A549 (cell line): ENCODE results near the gene APPL1.

Experiments
- CEBPB ChIP-seq, 2 experiments: fragments of >200 bp in 1 of 2; sonication (Bioruptor Twin) in 1 of 2; formaldehyde crosslinking in 1 of 2; IDR thresholded peaks; 2 replicates each; pipeline ENCODE4 v1.6.1; 2012 to 2016
- JUN ChIP-seq, 2 experiments: fragments of >200 bp; sonication (Bioruptor Twin); formaldehyde crosslinking; IDR thresholded peaks; 2 replicates in 1 of 2; 3 replicates in 1 of 2; pipeline ENCODE4 v1.6.1; 2016 to 2017
- KDM5A ChIP-seq: fragments of 200-600 bp; sonication (generic); IDR thresholded peaks from 2 replicates; pipeline ENCODE4 v1.6.1; 2016; ENCODE audit warnings: antibody characterized with exemption, mild to moderate bottlenecking
- POLR2A ChIP-seq: IDR thresholded peaks from 2 replicates; pipeline ENCODE4 v1.6.1; 2012; ENCODE audit warnings: mild to moderate bottlenecking, low read length
- RAD21 ChIP-seq, 2 experiments: fragments of >200 bp in 1 of 2; sonication (Bioruptor Twin) in 1 of 2; formaldehyde crosslinking in 1 of 2; IDR thresholded peaks in 1 of 2; conservative IDR thresholded peaks in 1 of 2; 2 replicates in 1 of 2; 3 replicates in 1 of 2; pipeline ENCODE4 v1.6.1; 2012 to 2018; ENCODE audit warnings: inconsistent platforms in 1 of 2
- TF ChIP-seq, protein P1 (sequence below): IDR thresholded peaks from 2 replicates; pipeline ENCODE4 v1.6.1; 2012
- TF ChIP-seq, protein P2 (sequence below): fragments of >200 bp; sonication (Bioruptor Twin); formaldehyde crosslinking; IDR thresholded peaks from 3 replicates; pipeline ENCODE4 v1.5.1; 2016
- TF ChIP-seq, protein P3 (sequence below): fragments of 200-600 bp; sonication (generic); IDR thresholded peaks from 2 replicates; pipeline ENCODE4 v1.6.1; 2016; ENCODE audit warnings: antibody characterized with exemption, mild to moderate bottlenecking, moderate library complexity

DNA sequence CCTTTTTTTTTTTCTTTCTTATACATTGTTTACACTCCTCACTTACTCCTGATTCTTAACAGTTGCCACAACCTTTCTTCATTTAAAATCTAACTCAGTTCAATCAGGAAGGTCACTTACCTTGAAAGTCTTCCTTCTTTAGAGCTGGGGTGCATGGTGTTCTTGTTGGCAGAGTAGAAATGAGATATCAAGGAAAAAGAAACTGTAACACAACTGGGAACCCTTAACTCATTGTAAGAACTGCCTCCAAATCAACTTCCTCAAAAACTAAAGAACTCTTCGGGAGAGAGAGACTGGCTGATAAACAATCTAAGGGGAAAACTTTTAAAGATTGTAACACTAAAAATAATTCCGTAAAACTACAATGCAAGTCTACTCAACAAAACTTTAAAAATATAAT is 1.4 kb upstream of the APPL1 start:
- no peak for TF ChIP-seq JUN (IDR thresholded peaks at IDR 0.05)
- TF ChIP-seq, protein P1, sequence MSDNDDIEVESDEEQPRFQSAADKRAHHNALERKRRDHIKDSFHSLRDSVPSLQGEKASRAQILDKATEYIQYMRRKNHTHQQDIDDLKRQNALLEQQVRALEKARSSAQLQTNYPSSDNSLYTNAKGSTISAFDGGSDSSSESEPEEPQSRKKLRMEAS: no peak
- TF ChIP-seq, protein P2, sequence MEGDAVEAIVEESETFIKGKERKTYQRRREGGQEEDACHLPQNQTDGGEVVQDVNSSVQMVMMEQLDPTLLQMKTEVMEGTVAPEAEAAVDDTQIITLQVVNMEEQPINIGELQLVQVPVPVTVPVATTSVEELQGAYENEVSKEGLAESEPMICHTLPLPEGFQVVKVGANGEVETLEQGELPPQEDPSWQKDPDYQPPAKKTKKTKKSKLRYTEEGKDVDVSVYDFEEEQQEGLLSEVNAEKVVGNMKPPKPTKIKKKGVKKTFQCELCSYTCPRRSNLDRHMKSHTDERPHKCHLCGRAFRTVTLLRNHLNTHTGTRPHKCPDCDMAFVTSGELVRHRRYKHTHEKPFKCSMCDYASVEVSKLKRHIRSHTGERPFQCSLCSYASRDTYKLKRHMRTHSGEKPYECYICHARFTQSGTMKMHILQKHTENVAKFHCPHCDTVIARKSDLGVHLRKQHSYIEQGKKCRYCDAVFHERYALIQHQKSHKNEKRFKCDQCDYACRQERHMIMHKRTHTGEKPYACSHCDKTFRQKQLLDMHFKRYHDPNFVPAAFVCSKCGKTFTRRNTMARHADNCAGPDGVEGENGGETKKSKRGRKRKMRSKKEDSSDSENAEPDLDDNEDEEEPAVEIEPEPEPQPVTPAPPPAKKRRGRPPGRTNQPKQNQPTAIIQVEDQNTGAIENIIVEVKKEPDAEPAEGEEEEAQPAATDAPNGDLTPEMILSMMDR: no peak
- TF ChIP-seq, protein P3, sequence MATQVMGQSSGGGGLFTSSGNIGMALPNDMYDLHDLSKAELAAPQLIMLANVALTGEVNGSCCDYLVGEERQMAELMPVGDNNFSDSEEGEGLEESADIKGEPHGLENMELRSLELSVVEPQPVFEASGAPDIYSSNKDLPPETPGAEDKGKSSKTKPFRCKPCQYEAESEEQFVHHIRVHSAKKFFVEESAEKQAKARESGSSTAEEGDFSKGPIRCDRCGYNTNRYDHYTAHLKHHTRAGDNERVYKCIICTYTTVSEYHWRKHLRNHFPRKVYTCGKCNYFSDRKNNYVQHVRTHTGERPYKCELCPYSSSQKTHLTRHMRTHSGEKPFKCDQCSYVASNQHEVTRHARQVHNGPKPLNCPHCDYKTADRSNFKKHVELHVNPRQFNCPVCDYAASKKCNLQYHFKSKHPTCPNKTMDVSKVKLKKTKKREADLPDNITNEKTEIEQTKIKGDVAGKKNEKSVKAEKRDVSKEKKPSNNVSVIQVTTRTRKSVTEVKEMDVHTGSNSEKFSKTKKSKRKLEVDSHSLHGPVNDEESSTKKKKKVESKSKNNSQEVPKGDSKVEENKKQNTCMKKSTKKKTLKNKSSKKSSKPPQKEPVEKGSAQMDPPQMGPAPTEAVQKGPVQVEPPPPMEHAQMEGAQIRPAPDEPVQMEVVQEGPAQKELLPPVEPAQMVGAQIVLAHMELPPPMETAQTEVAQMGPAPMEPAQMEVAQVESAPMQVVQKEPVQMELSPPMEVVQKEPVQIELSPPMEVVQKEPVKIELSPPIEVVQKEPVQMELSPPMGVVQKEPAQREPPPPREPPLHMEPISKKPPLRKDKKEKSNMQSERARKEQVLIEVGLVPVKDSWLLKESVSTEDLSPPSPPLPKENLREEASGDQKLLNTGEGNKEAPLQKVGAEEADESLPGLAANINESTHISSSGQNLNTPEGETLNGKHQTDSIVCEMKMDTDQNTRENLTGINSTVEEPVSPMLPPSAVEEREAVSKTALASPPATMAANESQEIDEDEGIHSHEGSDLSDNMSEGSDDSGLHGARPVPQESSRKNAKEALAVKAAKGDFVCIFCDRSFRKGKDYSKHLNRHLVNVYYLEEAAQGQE: no peak
- no peak for TF ChIP-seq RAD21 (conservative IDR thresholded peaks at IDR 0.05 in 1 of 2, IDR thresholded peaks at IDR 0.05 in 1 of 2)
- TF ChIP-seq KDM5A: no peak
- no peak for TF ChIP-seq POLR2A
- TF ChIP-seq CEBPB (IDR thresholded peaks at IDR 0.05): no peak
